HG03135 (cell line): ENCODE results near the gene GALNT13.

Experiments
- ATAC-seq: cut with Tn5 transposase; IDR thresholded peaks from one replicate; pipeline ENCODE4 v1.9.1; 2021; ENCODE audit warnings: mild to moderate bottlenecking, moderate library complexity; ENCODE audit not compliant: unreplicated experiment

GALNT13 gene

GRCh38 chr2:154097833-154098398 is 226.2 kb downstream of the GALNT13 start:
- ATAC-seq, result no peak

GRCh38 chr2:154120706-154121105 is 249.0 kb downstream of the GALNT13 start:
- ATAC-seq, result no peak

GRCh38 chr2:154125891-154126290 is 254.2 kb downstream of the GALNT13 start:
- ATAC-seq, result no peak

- no peak for ATAC-seq
Measured at GRCh38 chr2:154130821-154131220, 259.1 kb downstream of the GALNT13 start.

- ATAC-seq, result no peak
Measured at GRCh38 chr2:154132827-154133226, 261.1 kb downstream of the GALNT13 start.

GRCh38 chr2:154133823-154134222 is 262.1 kb downstream of the GALNT13 start:
- no peak for ATAC-seq

GRCh38 chr2:154140249-154141025 is 268.7 kb downstream of the GALNT13 start:
- no peak for ATAC-seq

GRCh38 chr2:154142480-154142879 is 270.8 kb downstream of the GALNT13 start:
- no peak for ATAC-seq

- no peak for ATAC-seq
Measured at GRCh38 chr2:154143105-154143504, 271.4 kb downstream of the GALNT13 start.

GRCh38 chr2:154158101-154158500 is 286.4 kb downstream of the GALNT13 start:
- no peak for ATAC-seq

- no peak for ATAC-seq
Measured at GRCh38 chr2:154161286-154161685, 289.6 kb downstream of the GALNT13 start.

GRCh38 chr2:154170400-154170799 is 298.7 kb downstream of the GALNT13 start:
- no peak for ATAC-seq

GRCh38 chr2:154173164-154173563 is 301.4 kb downstream of the GALNT13 start:
- no peak for ATAC-seq

GRCh38 chr2:154173919-154174318 is 302.2 kb downstream of the GALNT13 start:
- ATAC-seq, result no peak

- no peak for ATAC-seq
Measured at GRCh38 chr2:154182008-154182407, 310.3 kb downstream of the GALNT13 start.

GRCh38 chr2:154187948-154188347 is 316.2 kb downstream of the GALNT13 start:
- no peak for ATAC-seq

- no peak for ATAC-seq
Measured at GRCh38 chr2:154189953-154190352, 318.2 kb downstream of the GALNT13 start.

GRCh38 chr2:154193246-154193645 is 321.5 kb downstream of the GALNT13 start:
- no peak for ATAC-seq

- ATAC-seq, result no peak
Measured at GRCh38 chr2:154194909-154195643, 323.4 kb downstream of the GALNT13 start.

- no peak for ATAC-seq
Measured at GRCh38 chr2:154195644-154196195, 324.0 kb downstream of the GALNT13 start.

GRCh38 chr2:154198866-154199265 is 327.1 kb downstream of the GALNT13 start:
- ATAC-seq, result no peak

- no peak for ATAC-seq
Measured at GRCh38 chr2:154203206-154203605, 331.5 kb downstream of the GALNT13 start.
